Measurements from ENCODE around the gene THSD7A.

GRCh38 chr7:11591055-11591633, 240.9 kb downstream of the THSD7A start:
- TF ChIP-seq RFX5 (IDR thresholded peaks at IDR 0.05; ENCODE audit: low read depth, low read length) = no peak
- TF ChIP-seq CEBPB (IDR thresholded peaks at IDR 0.05; ENCODE audit: borderline replicate concordance, low read depth, low read length) = no peak
- no peak for TF ChIP-seq EZH2 (conservative IDR thresholded peaks at IDR 0.05; ENCODE audit: low read depth, low read length)
- TF ChIP-seq NCOA2 (CRISPR knock-in tag; IDR thresholded peaks at IDR 0.05) = no peak
- TF ChIP-seq GABPB1 (CRISPR knock-in tag; IDR thresholded peaks at IDR 0.05) = no peak
- no peak for TF ChIP-seq IRF1 (CRISPR knock-in tag; IDR thresholded peaks at IDR 0.05; ENCODE audit: low read depth)
- no peak for TF ChIP-seq PREB (CRISPR knock-in tag; IDR thresholded peaks at IDR 0.05)
